ENCODE measurements around the gene ZNF775.

ZNF775 gene

GRCh38 chr7:150390205-150390604, 11.1 kb downstream of the ZNF775 start:
- TF ChIP-seq YY1 (IDR thresholded peaks at IDR 0.05; ENCODE audit: insufficient read depth, insufficient read length) (no peak), SUZ12 (IDR thresholded peaks at IDR 0.05; ENCODE audit: extremely low read depth, insufficient read depth, insufficient read length) (no peak), ZNF274 (IDR thresholded peaks at IDR 0.05; ENCODE audit: low read depth, low read length) (no peak)
- Histone ChIP-seq H3K27me3 (ENCODE audit: insufficient read depth, insufficient read length) (no peaks in the 10 kb centered on the region), H3K4me3 (ENCODE audit: insufficient read length, low read depth) (no peak overlapping the region), H3K9me3 (ENCODE audit: insufficient read depth, low read length) (no peaks in the 10 kb centered on the region), H3K4me1 (ENCODE audit: insufficient read depth, insufficient read length) (peaks cover 9% of the 10 kb centered on the region), H3K36me3 (ENCODE audit: insufficient read depth, insufficient read length, low read length) (peaks cover 27% of the 10 kb centered on the region), H3K9ac (ENCODE audit: insufficient read length, low read depth) (no peak overlapping the region)
- no peak for DNase-seq (ENCODE audit: low read depth, low spot score)

- Histone ChIP-seq H3K27me3 (ENCODE audit: insufficient read depth, insufficient read length) (no peaks in the 10 kb centered on the region), H3K4me3 (ENCODE audit: insufficient read length, low read depth) (no peak overlapping the region), H3K9me3 (ENCODE audit: insufficient read depth, low read length) (no peaks in the 10 kb centered on the region), H3K4me1 (ENCODE audit: insufficient read depth, insufficient read length) (peaks cover 5% of the 10 kb centered on the region), H3K9ac (ENCODE audit: insufficient read length, low read depth) (peak overlapping the region; percentile 32), H3K36me3 (ENCODE audit: insufficient read depth, insufficient read length, low read length) (peaks cover 37% of the 10 kb centered on the region)
- TF ChIP-seq YY1 (IDR thresholded peaks at IDR 0.05; ENCODE audit: insufficient read depth, insufficient read length) (no peak), SUZ12 (IDR thresholded peaks at IDR 0.05; ENCODE audit: extremely low read depth, insufficient read depth, insufficient read length) (no peak), ZNF274 (IDR thresholded peaks at IDR 0.05; ENCODE audit: low read depth, low read length) (no peak)
- DNase-seq (ENCODE audit: low read depth, low spot score): no peak
Measured at GRCh38 chr7:150393325-150393724, 14.2 kb downstream of the ZNF775 start.

DNA sequence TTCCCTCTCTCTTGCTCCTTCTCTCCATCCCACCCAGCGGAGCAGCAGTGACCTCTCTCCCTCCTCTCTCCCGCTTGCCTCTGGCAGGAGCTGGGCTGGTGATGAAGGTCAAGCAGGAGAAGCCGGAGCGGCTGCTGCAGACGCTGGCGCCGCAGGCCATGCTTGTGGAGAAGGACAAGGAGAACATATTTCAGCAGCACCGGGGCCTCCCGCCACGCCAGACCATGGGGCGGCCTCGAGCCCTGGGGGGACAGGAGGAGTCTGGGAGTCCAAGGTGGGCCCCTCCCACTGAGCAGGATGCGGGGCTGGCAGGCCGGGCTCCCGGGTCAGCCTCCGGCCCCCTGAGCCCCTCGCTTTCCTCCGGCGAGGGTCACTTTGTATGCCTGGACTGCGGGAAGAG, 17.3 kb downstream of the ZNF775 start:
- Histone ChIP-seq H3K9me3 (ENCODE audit: insufficient read depth, low read length) (no peaks in the 10 kb centered on the region), H3K4me3 (ENCODE audit: insufficient read length, low read depth) (no peak overlapping the region), H3K27me3 (ENCODE audit: insufficient read depth, insufficient read length) (no peaks in the 10 kb centered on the region), H3K36me3 (ENCODE audit: insufficient read depth, insufficient read length, low read length) (peaks cover 18% of the 10 kb centered on the region), H3K4me1 (ENCODE audit: insufficient read depth, insufficient read length) (peaks cover 19% of the 10 kb centered on the region), H3K9ac (ENCODE audit: insufficient read length, low read depth) (no peak overlapping the region)
- TF ChIP-seq ZNF274 (IDR thresholded peaks at IDR 0.05; ENCODE audit: low read depth, low read length) (no peak), YY1 (IDR thresholded peaks at IDR 0.05; ENCODE audit: insufficient read depth, insufficient read length) (no peak)
- DNase-seq (ENCODE audit: low read depth, low spot score): no peak

DNA sequence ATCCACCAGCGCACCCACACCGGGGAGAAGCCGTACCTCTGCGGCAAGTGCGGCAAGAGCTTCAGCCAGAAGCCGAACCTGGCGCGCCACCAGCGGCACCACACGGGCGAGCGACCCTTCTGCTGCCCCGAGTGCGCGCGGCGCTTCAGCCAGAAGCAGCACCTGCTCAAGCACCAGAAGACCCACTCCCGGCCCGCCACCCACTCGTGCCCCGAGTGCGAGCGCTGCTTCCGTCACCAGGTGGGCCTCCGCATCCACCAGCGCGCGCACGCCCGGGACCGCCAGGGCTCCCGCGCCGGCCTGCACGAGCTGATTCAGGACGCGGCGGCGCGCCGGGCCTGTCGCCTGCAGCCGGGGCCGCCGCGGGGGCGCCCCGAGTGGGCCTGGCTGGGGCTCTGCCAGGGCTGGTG, 17.7 kb downstream of the ZNF775 start:
- Histone ChIP-seq H3K9ac (ENCODE audit: insufficient read length, low read depth) (no peak overlapping the region), H3K27me3 (ENCODE audit: insufficient read depth, insufficient read length) (no peaks in the 10 kb centered on the region), H3K36me3 (ENCODE audit: insufficient read depth, insufficient read length, low read length) (peaks cover 18% of the 10 kb centered on the region), H3K9me3 (ENCODE audit: insufficient read depth, low read length) (no peaks in the 10 kb centered on the region), H3K4me3 (ENCODE audit: insufficient read length, low read depth) (no peak overlapping the region), H3K4me1 (ENCODE audit: insufficient read depth, insufficient read length) (peaks cover 19% of the 10 kb centered on the region)
- DNase-seq (ENCODE audit: low read depth, low spot score): no peak
- no peak for TF ChIP-seq SUZ12 (IDR thresholded peaks at IDR 0.05; ENCODE audit: extremely low read depth, insufficient read depth, insufficient read length)
- TF ChIP-seq YY1 (IDR thresholded peaks at IDR 0.05; ENCODE audit: insufficient read depth, insufficient read length): no peak
- TF ChIP-seq ZNF274 (IDR thresholded peaks at IDR 0.05; ENCODE audit: low read depth, low read length): no peak

DNA sequence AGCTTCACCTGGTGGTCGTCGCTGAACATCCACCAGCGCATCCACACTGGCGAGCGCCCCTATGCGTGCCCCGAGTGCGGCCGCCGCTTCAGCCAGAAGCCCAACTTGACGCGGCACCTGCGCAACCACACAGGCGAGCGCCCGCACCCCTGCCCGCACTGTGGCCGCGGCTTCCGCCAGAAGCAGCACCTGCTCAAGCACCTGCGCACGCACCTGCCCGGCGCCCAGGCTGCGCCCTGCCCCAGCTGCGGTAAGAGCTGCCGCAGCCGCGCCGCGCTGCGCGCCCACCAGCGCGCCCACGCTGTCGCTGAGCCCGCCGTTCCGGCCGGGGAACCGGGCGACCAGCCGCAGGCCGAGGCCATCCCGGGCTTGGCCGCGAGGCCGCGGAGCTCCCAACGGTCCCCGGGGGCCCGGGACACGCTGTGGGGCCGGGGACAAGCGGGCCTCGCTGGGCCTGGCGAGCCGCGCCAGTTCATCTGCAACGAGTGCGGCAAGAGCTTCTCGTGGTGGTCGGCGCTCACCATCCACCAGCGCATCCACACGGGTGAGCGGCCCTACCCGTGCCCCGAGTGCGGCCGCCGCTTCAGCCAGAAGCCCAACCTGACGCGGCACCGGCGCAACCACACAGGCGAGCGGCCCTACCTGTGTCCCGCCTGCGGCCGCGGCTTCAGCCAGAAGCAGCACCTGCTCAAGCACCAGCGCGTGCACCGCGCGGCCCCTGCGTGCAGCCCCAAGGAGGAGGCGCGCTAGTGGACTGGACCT, 18.4 kb downstream of the ZNF775 start:
- TF ChIP-seq YY1 (IDR thresholded peaks at IDR 0.05; ENCODE audit: insufficient read depth, insufficient read length): no peak
- no peak for TF ChIP-seq SUZ12 (IDR thresholded peaks at IDR 0.05; ENCODE audit: extremely low read depth, insufficient read depth, insufficient read length)
- TF ChIP-seq ZNF274 (IDR thresholded peaks at IDR 0.05; ENCODE audit: low read depth, low read length): no peak
- H3K4me1 ChIP-seq (ENCODE audit: insufficient read depth, insufficient read length): peaks cover 19% of the 10 kb centered on the region
- peaks cover 18% of the 10 kb centered on the region for H3K36me3 ChIP-seq (ENCODE audit: insufficient read depth, insufficient read length, low read length)
- H3K9ac ChIP-seq (ENCODE audit: insufficient read length, low read depth): no peak overlapping the region
- H3K4me3 ChIP-seq (ENCODE audit: insufficient read length, low read depth): no peak overlapping the region
- DNase-seq (ENCODE audit: low read depth, low spot score): no peak
- H3K9me3 ChIP-seq (ENCODE audit: insufficient read depth, low read length): no peaks in the 10 kb centered on the region
- H3K27me3 ChIP-seq (ENCODE audit: insufficient read depth, insufficient read length): no peaks in the 10 kb centered on the region

GRCh38 chr7:150398108-150398964, 19.2 kb downstream of the ZNF775 start:
- TF ChIP-seq ZNF274 (IDR thresholded peaks at IDR 0.05; ENCODE audit: low read depth, low read length): no peak
- Histone ChIP-seq H3K4me3 (ENCODE audit: insufficient read length, low read depth) (no peak overlapping the region), H3K4me1 (ENCODE audit: insufficient read depth, insufficient read length) (peaks cover 24% of the 10 kb centered on the region), H3K27me3 (ENCODE audit: insufficient read depth, insufficient read length) (no peaks in the 10 kb centered on the region), H3K9me3 (ENCODE audit: insufficient read depth, low read length) (no peaks in the 10 kb centered on the region), H3K36me3 (ENCODE audit: insufficient read depth, insufficient read length, low read length) (peaks cover 18% of the 10 kb centered on the region), H3K9ac (ENCODE audit: insufficient read length, low read depth) (peak overlapping the region; percentile 77)
- no peak for DNase-seq (ENCODE audit: low read depth, low spot score)

DNA sequence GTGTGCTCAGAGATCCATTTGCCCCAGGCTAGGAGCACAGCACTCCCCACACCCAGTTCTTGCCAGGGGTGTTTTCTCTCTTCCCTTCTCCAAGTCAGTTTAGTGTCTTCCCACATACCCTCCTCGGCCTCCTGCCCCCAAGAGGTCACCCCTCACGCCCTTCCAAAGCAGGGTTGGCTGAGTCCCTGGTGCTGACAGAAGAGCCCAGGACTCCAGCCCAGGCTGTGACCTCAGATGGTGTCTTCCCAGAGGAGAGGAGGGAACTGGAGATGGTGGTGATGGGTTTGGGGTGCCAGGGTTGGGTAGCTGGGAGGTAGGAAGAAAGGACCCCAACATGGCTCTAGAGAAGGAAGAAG, 19.8 kb downstream of the ZNF775 start:
- no peaks in the 10 kb centered on the region for H3K27me3 ChIP-seq (ENCODE audit: insufficient read depth, insufficient read length)
- peaks cover 18% of the 10 kb centered on the region for H3K36me3 ChIP-seq (ENCODE audit: insufficient read depth, insufficient read length, low read length)
- TF ChIP-seq SUZ12 (IDR thresholded peaks at IDR 0.05; ENCODE audit: extremely low read depth, insufficient read depth, insufficient read length) (no peak), YY1 (IDR thresholded peaks at IDR 0.05; ENCODE audit: insufficient read depth, insufficient read length) (no peak)
- no peak overlapping the region for H3K4me3 ChIP-seq (ENCODE audit: insufficient read length, low read depth)
- no peaks in the 10 kb centered on the region for H3K9me3 ChIP-seq (ENCODE audit: insufficient read depth, low read length)
- peaks cover 27% of the 10 kb centered on the region for H3K4me1 ChIP-seq (ENCODE audit: insufficient read depth, insufficient read length)
- peak overlapping the region; percentile 77 for H3K9ac ChIP-seq (ENCODE audit: insufficient read length, low read depth)
- no peak for DNase-seq (ENCODE audit: low read depth, low spot score)

All from NT2/D1 (cell line).